Mesenchymal stem cell (in vitro differentiated cells and primary cell): Measurements from ENCODE around the gene LRP1B.

Source experiments
- DNase-seq: peaks from one replicate; pipeline ENCODE4 v3.0.0-alpha.2; 2013
- H2AFZ ChIP-seq: one replicate; pipeline ENCODE4 v1.6.1; 2013; ENCODE audit warnings: low read depth, mild to moderate bottlenecking, control low read depth, inconsistent platforms, low read length, moderate library complexity
- H2AK5ac ChIP-seq: 2 replicates; pipeline ENCODE4 v1.6.1; 2013; ENCODE audit warnings: low read length, moderate library complexity, mild to moderate bottlenecking, inconsistent platforms; ENCODE audit not compliant: severe bottlenecking
- H2BK120ac ChIP-seq: one replicate; pipeline ENCODE4 v1.6.1; 2013; ENCODE audit warnings: low read depth, mild to moderate bottlenecking, inconsistent platforms, low read length, moderate library complexity
- H2BK12ac ChIP-seq, 2 experiments: one replicate each; pipeline ENCODE4 v1.6.1; 2013; ENCODE audit warnings: inconsistent platforms in 2 of 2, low read length in 2 of 2, mild to moderate bottlenecking in 2 of 2, moderate library complexity in 2 of 2, control low read depth in 1 of 2
- H2BK15ac ChIP-seq: one replicate; pipeline ENCODE4 v1.6.1; 2013; ENCODE audit warnings: mild to moderate bottlenecking, low read depth, inconsistent platforms; ENCODE audit not compliant: poor library complexity, severe bottlenecking
- H2BK5ac ChIP-seq: 2 replicates; pipeline ENCODE4 v1.6.1; 2013; ENCODE audit warnings: low read depth, mild to moderate bottlenecking, low read length, control low read depth, inconsistent platforms; ENCODE audit not compliant: poor library complexity, severe bottlenecking
- H3K14ac ChIP-seq, 2 experiments: one replicate each; pipeline ENCODE4 v1.6.1; 2013; ENCODE audit warnings: inconsistent platforms in 2 of 2, low read length in 2 of 2, control low read depth in 1 of 2, mild to moderate bottlenecking in 1 of 2, moderate library complexity in 1 of 2
- H3K18ac ChIP-seq, 2 experiments: one replicate each; pipeline ENCODE4 v1.6.1; 2013; ENCODE audit warnings: inconsistent platforms in 2 of 2, low read length in 2 of 2, control low read depth in 1 of 2, low read depth in 1 of 2, mild to moderate bottlenecking in 1 of 2
- H3K23ac ChIP-seq, 2 experiments: one replicate each; pipeline ENCODE4 v1.6.1; 2013; ENCODE audit warnings: inconsistent platforms in 2 of 2, low read length in 2 of 2, mild to moderate bottlenecking in 2 of 2, moderate library complexity in 2 of 2, control low read depth in 1 of 2
- H3K27ac ChIP-seq: 2 replicates; pipeline ENCODE4 v1.5.1; 2013; ENCODE audit warnings: mild to moderate bottlenecking, moderate library complexity, low read length, control low read depth, inconsistent platforms; ENCODE audit not compliant: poor library complexity, severe bottlenecking
- H3K27me3 ChIP-seq, 2 experiments: 2 replicates each; pipeline versions ENCODE4 v1.6.1 to v1.7.0; 2013; ENCODE audit warnings: low read length in 2 of 2, mild to moderate bottlenecking in 2 of 2, moderate library complexity in 2 of 2, control low read depth in 1 of 2, inconsistent platforms in 1 of 2; ENCODE audit not compliant: control insufficient read depth in 1 of 2, insufficient read depth in 1 of 2
- H3K36me3 ChIP-seq, 2 experiments: 2 replicates each; pipeline versions ENCODE4 v1.6.1 to v1.7.0; 2013; ENCODE audit warnings: low read length in 2 of 2, control low read depth in 1 of 2, inconsistent platforms in 1 of 2, low read depth in 1 of 2, mild to moderate bottlenecking in 1 of 2; ENCODE audit not compliant: insufficient read depth in 2 of 2, control insufficient read depth in 1 of 2
- H3K4ac ChIP-seq, 2 experiments: one replicate each; pipeline ENCODE4 v1.6.1; 2013; ENCODE audit warnings: inconsistent platforms in 2 of 2, low read length in 2 of 2, mild to moderate bottlenecking in 2 of 2, moderate library complexity in 2 of 2, control low read depth in 1 of 2, low read depth in 1 of 2
- H3K4me1 ChIP-seq: 2 replicates; pipeline ENCODE4 v1.6.1; 2013; ENCODE audit warnings: low read depth, low read length, control low read depth; ENCODE audit not compliant: control insufficient read depth, insufficient read depth
- H3K4me2 ChIP-seq: 2 replicates; pipeline ENCODE4 v1.6.1; 2013; ENCODE audit warnings: low read length, mild to moderate bottlenecking, inconsistent platforms; ENCODE audit not compliant: poor library complexity, severe bottlenecking
- H3K4me3 ChIP-seq, 2 experiments: 2 replicates each; pipeline versions ENCODE4 v1.5.1 to v1.7.0; 2013; ENCODE audit warnings: low read length in 2 of 2, mild to moderate bottlenecking in 2 of 2, control low read depth in 1 of 2, low read depth in 1 of 2; ENCODE audit not compliant: insufficient read depth in 1 of 2
- H3K79me1 ChIP-seq: replicated peaks from 2 replicates; pipeline ENCODE4 v1.6.1; 2013; ENCODE audit warnings: mild to moderate bottlenecking, control low read depth, low read length, inconsistent platforms; ENCODE audit not compliant: poor library complexity, severe bottlenecking
- H3K9ac ChIP-seq: 2 replicates; pipeline ENCODE4 v1.7.0; 2013; ENCODE audit warnings: mild to moderate bottlenecking, low read length, moderate library complexity
- H3K9me3 ChIP-seq: 2 replicates; pipeline ENCODE4 v1.7.0; 2013; ENCODE audit warnings: mild to moderate bottlenecking, low read length; ENCODE audit not compliant: control insufficient read depth
- H4K8ac ChIP-seq: one replicate; pipeline ENCODE4 v1.6.1; 2013; ENCODE audit warnings: inconsistent platforms, mild to moderate bottlenecking, low read length, moderate library complexity
- H4K91ac ChIP-seq: one replicate; pipeline ENCODE4 v1.6.1; 2013; ENCODE audit warnings: mild to moderate bottlenecking, low read length, inconsistent platforms
- WGBS: methylation state at CpG from one replicate; pipeline ENCODE4 v1.1.7; 2013; ENCODE audit warnings: mixed read lengths; 5-methylcytosine and 5-hydroxymethylcytosine counted together

Gene LRP1B

GRCh38 chr2:141517852-141518421 is 612.9 kb downstream of the LRP1B start:
- H3K36me3 ChIP-seq, result no peaks in the 10 kb centered on the region

GRCh38 chr2:141517180-141517851 is 613.5 kb downstream of the LRP1B start:
- Histone ChIP-seq H2BK15ac (no peak overlapping the region), H3K14ac (no peak overlapping the region), H3K4me1 (no peaks in the 10 kb centered on the region), H3K18ac (no peak overlapping the region), H3K27me3 (no peaks in the 10 kb centered on the region), H3K4me3 (no peak overlapping the region), H3K36me3 (no peaks in the 10 kb centered on the region), H2BK12ac (no peak overlapping the region), H3K4ac (no peak overlapping the region), H4K91ac (no peak overlapping the region), H3K79me1 (no peaks in the 10 kb centered on the region), H3K4me2 (no peak overlapping the region), H3K27ac (no peak overlapping the region), H2BK120ac (no peak overlapping the region), H2BK5ac (no peak overlapping the region), H2AFZ (no peak overlapping the region), H3K23ac (no peak overlapping the region), H3K9ac (no peak overlapping the region), H2AK5ac (no peak overlapping the region), H3K9me3 (no peaks in the 10 kb centered on the region), H4K8ac (no peak overlapping the region)
- 50% methylated on average over 2 of the region's 5 CpGs for WGBS
- no peak for DNase-seq

More at GRCh38 chr2:141517852-141518421, 612.9 kb downstream of the LRP1B start:
- H4K91ac ChIP-seq, result no peak overlapping the region
- H2BK12ac ChIP-seq, result no peak overlapping the region
- H3K4me1 ChIP-seq, result no peaks in the 10 kb centered on the region
- no peaks in the 10 kb centered on the region for H3K27me3 ChIP-seq
- H3K18ac ChIP-seq, result no peak overlapping the region
- H2BK120ac ChIP-seq, result no peak overlapping the region
- no peak overlapping the region for H3K14ac ChIP-seq
- DNase-seq, result no peak
- H3K27ac ChIP-seq, result no peak overlapping the region
- H3K79me1 ChIP-seq, result no peaks in the 10 kb centered on the region
- no peak overlapping the region for H3K4ac ChIP-seq
- H2AK5ac ChIP-seq, result no peak overlapping the region
- H2BK15ac ChIP-seq, result no peak overlapping the region
- H2BK5ac ChIP-seq, result no peak overlapping the region
- no peak overlapping the region for H3K23ac ChIP-seq
- no peak overlapping the region for H3K9ac ChIP-seq
- WGBS, result 95% methylated on average over 1 of the region's 2 CpGs
- no peak overlapping the region for H3K4me2 ChIP-seq
- no peak overlapping the region for H4K8ac ChIP-seq
- H2AFZ ChIP-seq, result no peak overlapping the region
- H3K4me3 ChIP-seq, result no peak overlapping the region
- no peaks in the 10 kb centered on the region for H3K9me3 ChIP-seq

- Histone ChIP-seq H2BK5ac (no peak overlapping the region), H2AK5ac (no peak overlapping the region), H3K9ac (no peak overlapping the region), H3K4me1 (no peaks in the 10 kb centered on the region), H4K91ac (no peak overlapping the region), H4K8ac (no peak overlapping the region), H2BK15ac (no peak overlapping the region), H3K79me1 (no peaks in the 10 kb centered on the region), H3K23ac (no peak overlapping the region), H3K4ac (no peak overlapping the region), H3K27ac (no peak overlapping the region), H2BK12ac (no peak overlapping the region), H3K18ac (no peak overlapping the region), H2BK120ac (no peak overlapping the region), H3K14ac (no peak overlapping the region), H2AFZ (no peak overlapping the region), H3K4me2 (no peak overlapping the region), H3K9me3 (no peaks in the 10 kb centered on the region), H3K4me3 (no peak overlapping the region), H3K36me3 (no peaks in the 10 kb centered on the region), H3K27me3 (no peaks in the 10 kb centered on the region)
- no peak for DNase-seq
Measured at GRCh38 chr2:141515931-141516330, 614.9 kb downstream of the LRP1B start.

GRCh38 chr2:141513853-141514252 is 617.0 kb downstream of the LRP1B start:
- H3K27me3 ChIP-seq, result no peaks in the 10 kb centered on the region
- no peak overlapping the region for H2BK15ac ChIP-seq
- H3K18ac ChIP-seq, result no peak overlapping the region
- H4K8ac ChIP-seq, result no peak overlapping the region
- no peak overlapping the region for H2AFZ ChIP-seq
- WGBS, result 0% methylated on average over 1 of the region's 2 CpGs
- H3K9ac ChIP-seq, result no peak overlapping the region
- no peak overlapping the region for H3K4ac ChIP-seq
- H4K91ac ChIP-seq, result no peak overlapping the region
- no peak overlapping the region for H2BK120ac ChIP-seq
- no peak overlapping the region for H2AK5ac ChIP-seq
- H3K27ac ChIP-seq, result no peak overlapping the region
- H3K9me3 ChIP-seq, result no peaks in the 10 kb centered on the region
- H3K79me1 ChIP-seq, result no peaks in the 10 kb centered on the region
- no peak overlapping the region for H2BK12ac ChIP-seq
- no peak overlapping the region for H3K4me3 ChIP-seq
- H3K36me3 ChIP-seq, result no peaks in the 10 kb centered on the region
- DNase-seq, result no peak
- H3K23ac ChIP-seq, result no peak overlapping the region
- H3K4me1 ChIP-seq, result no peaks in the 10 kb centered on the region
- no peak overlapping the region for H3K4me2 ChIP-seq
- H2BK5ac ChIP-seq, result no peak overlapping the region
- no peak overlapping the region for H3K14ac ChIP-seq
